Astrocyte of the hippocampus (primary cell): ENCODE data around the gene VIT.
A peak's percentile ranks its signal among the peaks of the same experiment; 100 is the strongest.

Source experiments
- DNase-seq: peaks from one replicate; pipeline ENCODE4 v3.0.0; 2011; ENCODE audit warnings: low read depth, low spot score

VIT gene

DNA sequence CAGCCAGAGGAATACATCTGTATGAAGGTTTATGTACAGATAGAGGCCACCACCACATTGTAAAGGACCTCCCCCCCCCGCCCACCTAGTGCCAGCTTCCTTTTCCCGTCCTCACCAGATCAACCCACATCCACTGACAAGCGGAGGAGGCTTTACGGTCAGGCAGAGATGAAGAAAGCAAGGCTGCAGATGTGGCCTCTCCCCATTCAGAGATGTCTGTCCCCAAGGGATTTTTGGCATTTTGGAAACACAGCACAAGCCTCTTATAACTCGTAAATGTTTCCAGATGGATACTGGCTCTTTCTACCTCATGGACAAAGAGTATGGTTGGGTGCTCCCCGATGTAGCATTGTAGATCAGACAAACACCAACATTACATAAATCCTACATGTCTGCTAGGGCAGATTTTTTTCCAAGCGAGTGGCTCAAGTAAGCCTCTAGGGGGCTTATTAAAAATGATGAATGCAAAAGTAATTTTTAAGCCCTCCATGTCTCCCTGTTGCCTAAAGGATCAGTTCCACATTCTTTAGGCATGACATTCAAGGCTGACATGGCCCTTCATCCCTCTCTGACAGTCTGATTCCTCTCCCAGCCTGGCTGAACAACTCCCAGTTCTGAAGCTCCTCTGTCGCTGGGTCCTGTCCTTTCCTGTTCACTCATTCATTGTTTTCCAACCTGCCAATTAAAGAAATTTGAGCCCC lies 11.7 kb downstream of the VIT start:
- no peak for DNase-seq

- DNase-seq = no peak
These were observed 14.5 kb downstream of the VIT start for GRCh38 chr2:36710858-36711515.

GRCh38 chr2:36711741-36712314 lies 15.3 kb downstream of the VIT start:
- DNase-seq = no peak

- no peak for DNase-seq
These were observed 16.8 kb downstream of the VIT start for GRCh38 chr2:36713310-36713709.

- DNase-seq = no peak
These were observed 19.6 kb downstream of the VIT start for GRCh38 chr2:36716111-36716510.

GRCh38 chr2:36717603-36718266 lies 21.2 kb downstream of the VIT start:
- no peak for DNase-seq

- no peak for DNase-seq
These were observed 31.0 kb downstream of the VIT start for GRCh38 chr2:36727550-36727949.

- no peak for DNase-seq
These were observed 32.6 kb downstream of the VIT start for GRCh38 chr2:36729067-36729466.

DNA sequence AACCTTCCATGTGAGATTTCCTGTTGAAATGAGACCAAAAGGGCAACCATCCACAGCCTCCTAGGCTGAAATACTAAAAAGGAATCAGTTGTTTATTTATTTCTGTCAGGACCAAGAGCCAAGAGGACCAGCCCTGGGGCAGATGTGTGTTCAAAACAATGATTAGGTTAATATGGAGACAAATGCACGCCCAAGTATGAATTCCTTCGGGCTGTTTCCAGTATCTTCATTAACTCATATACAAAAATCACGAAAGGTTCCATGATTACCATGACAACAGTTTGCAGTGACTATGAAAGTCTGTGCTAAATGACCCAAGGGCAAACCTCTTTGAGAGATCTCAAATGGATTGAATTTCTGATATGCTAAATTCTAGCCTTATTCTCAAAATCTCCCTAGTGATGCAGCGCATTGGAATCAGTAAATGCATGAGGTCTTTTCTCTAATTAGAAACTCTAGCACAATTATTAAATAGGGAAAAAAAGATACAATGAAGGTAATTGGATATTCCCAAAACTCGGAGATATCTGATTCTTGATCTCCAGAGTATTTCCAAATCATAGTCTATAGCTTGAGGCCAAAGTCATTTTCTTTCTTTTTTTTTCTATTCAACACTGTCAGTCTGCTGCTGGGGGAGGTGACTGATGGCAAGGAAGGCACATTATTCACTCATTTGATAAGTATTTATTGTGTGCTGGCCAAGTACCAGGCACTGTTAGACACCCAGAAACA lies 35.6 kb downstream of the VIT start:
- DNase-seq = peak; percentile 13

DNA sequence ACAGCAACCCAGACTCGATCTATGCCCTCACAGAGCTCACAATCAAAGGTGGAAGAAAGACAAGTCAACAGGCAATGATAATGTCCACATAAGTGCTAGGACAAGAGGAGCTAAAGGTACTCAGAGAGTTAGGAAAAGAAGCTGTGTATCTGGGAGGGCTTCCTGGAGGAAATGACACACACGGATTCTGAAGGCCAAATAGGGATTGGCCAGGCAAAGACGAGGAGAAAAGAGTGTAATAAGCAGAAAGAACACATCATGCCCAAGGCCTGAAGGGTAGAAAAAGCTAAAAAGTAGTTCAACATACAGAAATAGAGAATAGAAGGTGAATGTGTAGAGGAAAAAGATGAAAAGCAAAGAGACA lies 36.1 kb downstream of the VIT start:
- DNase-seq = no peak

- no peak for DNase-seq
These were observed 36.7 kb downstream of the VIT start for GRCh38 chr2:36733215-36733614.

- DNase-seq = no peak
These were observed 37.8 kb downstream of the VIT start for GRCh38 chr2:36734304-36734703.

GRCh38 chr2:36737131-36737750 lies 40.7 kb downstream of the VIT start:
- DNase-seq = no peak

DNA sequence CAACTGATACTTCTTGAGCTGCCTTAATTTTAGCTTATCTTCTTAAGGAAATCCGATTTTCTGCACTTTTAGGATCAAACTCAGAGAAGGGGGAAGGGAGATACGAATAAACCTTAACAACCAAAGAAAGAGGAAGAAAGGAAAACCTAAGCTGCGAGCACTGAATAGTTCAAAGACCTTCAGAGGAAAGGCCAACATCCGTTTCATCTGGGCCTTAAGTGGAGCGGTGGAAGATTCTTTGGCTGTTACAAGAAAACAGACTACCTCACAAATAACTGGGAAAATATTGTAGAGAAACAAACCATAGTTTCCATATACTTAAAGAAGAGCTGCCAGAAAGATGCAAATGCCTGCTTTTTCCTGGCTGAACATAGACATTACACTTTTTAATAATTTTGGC lies 43.6 kb downstream of the VIT start:
- no peak for DNase-seq

GRCh38 chr2:36741188-36741837 lies 44.8 kb downstream of the VIT start:
- no peak for DNase-seq

- DNase-seq = no peak
These were observed 47.4 kb downstream of the VIT start for GRCh38 chr2:36743954-36744353.

GRCh38 chr2:36748166-36748565 lies 51.7 kb downstream of the VIT start:
- peak; percentile 6 for DNase-seq

GRCh38 chr2:36750101-36750500 lies 53.6 kb downstream of the VIT start:
- no peak for DNase-seq

GRCh38 chr2:36753706-36754221 lies 57.3 kb downstream of the VIT start:
- DNase-seq = no peak

- DNase-seq = no peak
These were observed 58.1 kb downstream of the VIT start for GRCh38 chr2:36754578-36754977.

GRCh38 chr2:36756438-36756837 lies 59.9 kb downstream of the VIT start:
- peak; percentile 43 for DNase-seq
